GM18499 (cell line): ENCODE results near the gene RCSD1.
"Not testable (repeated sequence)": the region's sequence is repeated elsewhere in the genome, so short reads cannot be mapped to it uniquely, and the experiment has no call there.

Source experiments
- ATAC-seq: cut with Tn5 transposase; IDR thresholded peaks from one replicate; pipeline ENCODE4 v1.9.1; 2021; ENCODE audit warnings: moderate number of reproducible peaks; ENCODE audit not compliant: insufficient read depth, unreplicated experiment

The RCSD1 gene

DNA sequence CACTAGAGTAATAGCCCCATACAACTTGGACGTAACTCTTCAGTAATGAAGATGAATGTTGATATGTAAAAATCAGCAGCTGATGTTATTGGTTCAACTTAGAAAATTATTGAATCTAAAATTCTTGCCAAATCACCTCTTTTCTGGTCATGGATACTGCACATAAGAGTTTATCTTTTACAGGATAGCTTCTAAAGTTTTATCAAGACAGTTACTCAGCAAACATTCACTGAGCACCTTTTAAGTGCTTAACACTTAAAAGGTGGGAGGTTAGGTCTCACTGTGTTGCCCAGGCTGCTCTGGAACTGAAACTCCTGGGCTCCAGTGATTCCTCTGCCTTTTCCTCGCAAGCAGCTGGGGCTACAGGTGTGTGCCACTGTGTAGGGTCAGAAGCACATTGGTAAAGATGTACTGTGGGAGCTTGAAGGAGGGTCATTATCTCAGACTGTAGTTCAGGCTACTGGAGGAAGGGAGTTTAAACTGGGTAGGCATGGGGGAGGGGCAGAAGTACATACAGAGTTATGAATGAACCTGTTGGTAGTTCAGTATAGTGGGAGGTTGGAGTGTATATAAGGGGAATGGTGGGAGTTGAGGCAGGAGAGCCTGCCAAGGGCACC lies 93.8 kb downstream of the RCSD1 start:
- ATAC-seq, result no peak

GRCh38 chr1:167726008-167726407 lies 96.0 kb downstream of the RCSD1 start:
- no peak for ATAC-seq

GRCh38 chr1:167728818-167729410 lies 98.9 kb downstream of the RCSD1 start:
- ATAC-seq, result no peak

- ATAC-seq, result no peak
Measured at GRCh38 chr1:167734227-167734626, 104.2 kb downstream of the RCSD1 start.

- ATAC-seq, result no peak
Measured at GRCh38 chr1:167734841-167735240, 104.8 kb downstream of the RCSD1 start.

DNA sequence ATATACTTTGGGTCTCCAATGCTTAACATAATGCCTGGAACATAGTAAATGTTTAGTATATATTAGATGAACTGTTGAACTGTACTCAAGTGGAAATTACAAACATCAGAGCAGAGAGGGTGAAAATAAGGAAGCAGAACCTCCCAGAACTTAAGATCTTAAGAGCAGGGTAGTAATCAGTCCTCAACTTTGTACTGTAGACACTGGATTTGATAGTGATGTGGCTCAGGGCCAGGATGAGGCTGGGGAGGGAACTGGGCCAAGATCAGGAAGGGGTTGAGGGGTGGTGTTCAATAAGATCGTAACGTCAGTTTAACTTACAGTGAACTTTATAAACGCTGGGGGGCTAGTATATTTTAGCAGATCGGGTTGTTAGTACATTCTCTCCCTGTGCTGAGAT lies 107.1 kb downstream of the RCSD1 start:
- no peak for ATAC-seq

GRCh38 chr1:167738158-167738557 lies 108.1 kb downstream of the RCSD1 start:
- ATAC-seq, result no peak

GRCh38 chr1:167739752-167740151 lies 109.7 kb downstream of the RCSD1 start:
- ATAC-seq, result no peak

GRCh38 chr1:167741103-167741502 lies 111.1 kb downstream of the RCSD1 start:
- not testable (repeated sequence) for ATAC-seq

DNA sequence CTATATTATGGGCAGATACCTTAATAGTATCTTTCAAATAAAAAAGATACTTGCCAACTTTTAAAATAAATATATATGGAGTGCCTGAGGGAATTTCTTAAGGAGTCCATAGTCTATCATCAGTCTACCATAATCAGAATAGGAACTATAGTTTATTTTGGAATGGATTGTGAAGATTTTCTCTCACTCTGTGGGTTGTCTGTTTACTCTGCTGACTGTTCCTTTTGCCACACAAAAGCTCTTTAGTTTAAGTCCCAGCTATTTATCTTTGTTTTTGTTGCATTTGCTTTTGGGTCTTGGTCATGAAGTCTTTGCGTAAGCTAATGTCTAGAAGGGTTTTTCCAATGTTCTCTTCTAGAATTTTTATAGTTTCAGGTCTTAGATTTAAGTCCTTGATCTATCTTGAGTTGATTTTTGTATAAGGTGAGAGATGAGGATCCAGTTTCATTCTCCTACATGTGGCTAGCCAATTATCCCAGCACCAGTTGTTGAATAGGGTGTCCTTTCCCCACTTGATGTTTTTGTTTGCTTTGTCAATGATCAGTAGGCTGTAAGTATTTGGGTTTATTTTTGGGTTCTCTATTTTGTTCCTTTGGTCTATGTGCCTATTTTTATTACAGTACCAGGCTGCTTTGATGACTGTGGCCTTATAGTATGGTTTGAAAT lies 112.5 kb downstream of the RCSD1 start:
- ATAC-seq, result not testable (repeated sequence)

DNA sequence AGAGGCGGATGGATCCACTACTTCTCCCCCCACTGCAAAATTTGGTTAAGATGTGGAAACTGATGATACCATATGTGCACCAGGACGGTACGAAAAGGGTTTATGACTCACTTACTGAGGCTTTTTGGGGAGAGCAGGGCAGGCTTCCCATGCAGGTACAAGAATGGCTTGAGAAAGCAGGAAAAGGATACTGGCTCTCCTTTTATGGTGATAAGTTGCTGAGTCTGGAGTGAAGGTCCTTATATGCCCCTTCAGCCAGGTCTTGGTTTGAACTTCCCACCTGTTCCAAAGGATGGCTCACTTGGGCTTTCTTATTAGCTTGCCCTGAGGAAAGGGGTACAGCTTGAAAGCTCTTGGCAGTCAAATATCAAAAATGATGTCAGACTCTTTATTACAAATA lies 114.9 kb downstream of the RCSD1 start:
- no peak for ATAC-seq

DNA sequence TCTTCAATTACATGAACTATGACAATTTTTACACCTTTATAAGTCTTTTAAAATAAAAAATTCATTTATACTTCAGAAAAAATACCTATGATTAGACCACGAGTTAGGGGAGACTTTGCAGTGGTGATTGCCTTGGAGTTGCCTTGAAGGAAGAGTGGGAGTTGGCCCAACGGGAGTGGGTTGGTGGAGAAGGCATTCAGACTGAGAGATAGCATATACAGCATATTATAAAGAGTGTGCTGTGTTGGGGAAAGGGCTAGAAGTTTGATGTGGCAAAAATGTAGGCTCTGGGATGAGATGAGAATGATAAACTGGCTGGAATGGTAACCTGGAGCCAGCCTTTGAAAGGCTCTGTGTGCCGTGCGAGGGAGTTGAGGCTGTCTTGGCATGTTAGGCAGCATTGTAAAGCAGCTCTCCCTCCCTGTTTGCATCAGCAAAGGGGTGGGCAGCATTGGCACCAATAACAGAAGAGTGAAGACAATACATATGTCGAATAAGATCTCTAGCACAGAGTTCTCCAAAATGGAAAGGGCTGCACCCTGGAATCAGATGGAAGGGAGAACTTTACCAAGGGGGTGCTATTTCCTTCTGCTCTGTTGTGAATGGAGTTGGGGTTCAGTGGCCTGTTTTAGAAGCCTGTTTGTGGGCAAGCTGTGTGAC lies 116.1 kb downstream of the RCSD1 start:
- no peak for ATAC-seq

DNA sequence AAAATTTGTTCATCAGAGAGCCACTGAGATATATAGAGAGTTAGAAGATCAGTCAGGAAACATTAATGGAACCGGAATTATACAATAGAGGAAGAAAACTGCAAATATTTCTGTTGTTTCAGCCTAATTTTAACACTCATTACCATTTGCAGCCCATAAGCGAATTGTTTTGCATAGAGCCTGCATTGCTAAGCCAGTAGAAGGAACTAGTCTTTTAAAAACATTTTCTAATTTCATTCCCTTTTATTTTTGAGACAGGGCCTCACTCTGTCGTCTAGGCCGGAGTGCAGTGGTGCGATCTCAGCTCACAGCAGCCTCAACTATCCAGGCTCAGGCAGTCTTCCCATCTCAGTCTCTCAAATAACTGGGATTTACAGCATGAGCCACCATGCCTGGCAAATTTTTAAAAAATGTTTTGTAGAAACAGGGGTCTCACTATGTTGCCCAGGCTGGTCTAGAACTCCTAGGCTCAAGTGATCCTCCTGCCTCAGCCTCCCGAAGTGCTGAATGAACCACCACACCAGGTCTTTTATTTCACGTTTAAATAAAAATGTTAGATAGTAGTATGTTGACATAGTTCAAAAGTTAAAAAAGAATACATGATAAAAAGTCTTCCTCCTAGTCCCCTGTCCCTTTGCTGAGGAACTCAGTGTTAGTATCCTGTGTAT lies 117.1 kb downstream of the RCSD1 start:
- no peak for ATAC-seq

- ATAC-seq, result no peak
Measured at GRCh38 chr1:167747988-167748387, 118.0 kb downstream of the RCSD1 start.

- no peak for ATAC-seq
Measured at GRCh38 chr1:167748906-167749305, 118.9 kb downstream of the RCSD1 start.

DNA sequence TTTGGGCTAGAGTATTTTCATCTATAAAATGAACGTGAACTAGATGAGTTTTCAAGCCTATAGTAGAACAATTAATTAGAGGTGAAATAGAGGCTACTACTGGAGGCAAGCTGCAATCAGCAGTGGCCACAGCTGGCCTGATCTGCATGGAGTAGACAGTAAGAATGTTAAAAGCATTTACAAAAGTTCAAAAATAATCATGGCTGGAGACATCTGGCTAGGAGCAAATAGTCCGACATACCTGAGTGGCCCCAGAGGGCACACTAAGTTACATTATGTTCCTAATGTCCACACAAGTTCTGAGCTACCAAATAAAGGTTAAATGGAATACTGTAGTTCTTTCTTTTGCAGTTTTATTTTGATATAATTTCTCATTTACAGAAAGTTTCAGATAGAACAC lies 119.7 kb downstream of the RCSD1 start:
- no peak for ATAC-seq

GRCh38 chr1:167750641-167751040 lies 120.6 kb downstream of the RCSD1 start:
- ATAC-seq, result no peak

GRCh38 chr1:167751676-167752075 lies 121.6 kb downstream of the RCSD1 start:
- no peak for ATAC-seq

GRCh38 chr1:167752219-167752985 lies 122.4 kb downstream of the RCSD1 start:
- ATAC-seq, result no peak

- ATAC-seq, result no peak
Measured at GRCh38 chr1:167755654-167756053, 125.6 kb downstream of the RCSD1 start.
